ENCODE results near the gene UBB. TPM values are rescaled to one million over a fixed set of nuclear protein-coding genes. Genes with fewer than 3 reads are reported as not detected.
"Not testable (repeated sequence)": the region's sequence is repeated elsewhere in the genome, so short reads cannot be mapped to it uniquely, and the experiment has no call there.

The UBB gene
- total and polyA plus RNA-seq, 9 of the 15 experiments (the other 6 are each of a cell fraction or from before 2014, with no cell fraction given): 1,069 to 4,143 (median 1,696) TPM

- H4K20me1 ChIP-seq (replicated peaks; ENCODE audit: control insufficient read depth, insufficient read depth, low read length); CTCF ChIA-PET (ENCODE audit: low intra/inter-chr PET ratio); intact Hi-C loops (cut with micrococcal nuclease); H3K9ac ChIP-seq (ENCODE audit: insufficient read depth in 1 of 2, low read depth in 2 of 2, low read length in 2 of 2); in situ Hi-C loops (cut with MboI); H3K27me3 ChIP-seq (ENCODE audit: control insufficient read depth in 2 of 2, insufficient read depth in 2 of 2, low read length in 2 of 2); BruUV-seq (replicated peaks); H3K4me2 ChIP-seq (ENCODE audit: insufficient read depth, low read length); H3K36me3 ChIP-seq (ENCODE audit: control insufficient read depth, insufficient read depth, low read length); H3K9me1 ChIP-seq (ENCODE audit: control insufficient read depth, insufficient read depth, low read length); H2AFZ ChIP-seq (ENCODE audit: low read depth, low read length); H3K4me3 ChIP-seq; H3K79me2 ChIP-seq (ENCODE audit: control insufficient read depth, insufficient read depth, low read length); H3K9me3 ChIP-seq (replicated peaks; ENCODE audit: control insufficient read depth, insufficient read depth, low read depth, low read length); TF ChIP-seq JUND (tag; IDR thresholded peaks at IDR 0.05; ENCODE audit: borderline replicate concordance, low read depth, low read length): not testable (repeated sequence)
- peak; percentile 90 for TF ChIP-seq NFE2 (IDR thresholded peaks at IDR 0.05; ENCODE audit: low read depth)
- TF ChIP-seq JUND (IDR thresholded peaks at IDR 0.05; ENCODE audit: borderline replicate concordance, low read depth, low read length): peak; percentile 5; the same call in 1 of the 2 replicates
- TF ChIP-seq ZNF316 (IDR thresholded peaks at IDR 0.05): peak; percentile 77
- 0 out of 2 replicates have a peak, but pooled peaks have one; percentile 1 for TF ChIP-seq ZNF121 (CRISPR knock-in tag; conservative IDR thresholded peaks at IDR 0.05)
- TF ChIP-seq MAFK (IDR thresholded peaks at IDR 0.05; ENCODE audit: low read length): peak; percentile 30; the same call in 1 of the 2 replicates
- TF ChIP-seq MAFG (tag; conservative IDR thresholded peaks at IDR 0.05): peak; percentile 80
- TF ChIP-seq C11orf30 (IDR thresholded peaks at IDR 0.05; ENCODE audit: low read depth): peak; percentile 84
- H3K4me1 ChIP-seq (replicated peaks in 1 of 2; ENCODE audit: control insufficient read depth in 2 of 2, insufficient read depth in 2 of 2, low read length in 2 of 2): peaks cover 2 to 21% of the 10 kb centered on the region in 2 experiments; a peak in 4 of 5 replicates
- H3K27ac ChIP-seq (ENCODE audit: extremely low read depth, low read depth, low read length): peak overlapping the region; percentile 40; the same call in 2 of the 3 replicates
- POLR2A ChIA-PET: interaction anchor here (1.6 to 2.5 kb wide), 2 partner anchors 14 to 16 kb away, joined by 6 to 13 read pairs; partner anchors contain the start of gene UBB
- DNase-seq (ENCODE audit: extremely low read depth in 1 of 4, low spot score in 3 of 4) (peak in 2 of 4 experiments; percentile 3 to 68), ATAC-seq (peak; percentile 77), FAIRE-seq (peak; percentile 92)
- 10% methylated on average over 2 of the region's 2 CpGs for WGBS (ENCODE audit: insufficient coverage, low coverage, missing lambda C conversion rate)
Measured at GRCh38 chr17:16396693-16397092, 15.8 kb downstream of the UBB start.

Measured in K562 (cell line).